ENCODE results near the gene TEAD4. TPM values are rescaled to one million over a fixed set of nuclear protein-coding genes. Genes with fewer than 3 reads are reported as not detected.
"Not testable (repeated sequence)": the region's sequence is repeated elsewhere in the genome, so short reads cannot be mapped to it uniquely, and the experiment has no call there.

TEAD4 gene
- total and polyA plus RNA-seq, 2 donors, result 1.6 to 15.1 TPM

- H3K27ac ChIP-seq (ENCODE audit: low read depth in 1 of 2, low read length in 1 of 2), result no peak overlapping the region
- WGBS, result 91% methylated on average over 8 of the region's 8 CpGs
- peaks cover 0 to 2% of the 10 kb centered on the region in 2 donors for H3K27me3 ChIP-seq (ENCODE audit: control insufficient read depth in 2 of 2, insufficient read depth in 1 of 2, low read length in 1 of 2)
- H3K4me1 ChIP-seq (ENCODE audit: control insufficient read depth in 2 of 2, insufficient read depth in 2 of 2, low read length in 2 of 2), result no peaks in the 10 kb centered on the region
- no peaks in the 10 kb centered on the region for H3K36me3 ChIP-seq (ENCODE audit: control insufficient read depth in 2 of 2, insufficient read depth in 2 of 2, low read length in 1 of 2)
- H3K9me3 ChIP-seq (ENCODE audit: control insufficient read depth in 2 of 2, insufficient read depth in 1 of 2, low read length in 1 of 2), result no peaks in the 10 kb centered on the region
- DNase-seq (ENCODE audit: low read depth in 6 of 9, low spot score in 9 of 9), result no peak
- H3K4me3 ChIP-seq (ENCODE audit: low read length in 2 of 2), result no peak overlapping the region
Observed at GRCh38 chr12:3055704-3056467, 96.7 kb downstream of the TEAD4 start.

GRCh38 chr12:3061059-3061458 lies 101.9 kb downstream of the TEAD4 start:
- WGBS, result 76% methylated on average over 5 of the region's 5 CpGs
- Histone ChIP-seq H3K4me1 (ENCODE audit: control insufficient read depth in 2 of 2, insufficient read depth in 2 of 2, low read length in 2 of 2) (no peaks in the 10 kb centered on the region), H3K9me3 (ENCODE audit: control insufficient read depth in 2 of 2, insufficient read depth in 1 of 2, low read length in 1 of 2) (no peaks in the 10 kb centered on the region), H3K27me3 (ENCODE audit: control insufficient read depth in 2 of 2, insufficient read depth in 1 of 2, low read length in 1 of 2) (no peaks in the 10 kb centered on the region), H3K36me3 (ENCODE audit: control insufficient read depth in 2 of 2, insufficient read depth in 2 of 2, low read length in 1 of 2) (no peaks in the 10 kb centered on the region), H3K27ac (ENCODE audit: low read depth in 1 of 2, low read length in 1 of 2) (no peak overlapping the region), H3K4me3 (ENCODE audit: low read length in 2 of 2) (no peak overlapping the region)
- no peak for DNase-seq (ENCODE audit: low read depth in 6 of 9, low spot score in 9 of 9)

GRCh38 chr12:3061501-3062215 lies 102.5 kb downstream of the TEAD4 start:
- Histone ChIP-seq H3K9me3 (ENCODE audit: control insufficient read depth in 2 of 2, insufficient read depth in 1 of 2, low read length in 1 of 2) (no peaks in the 10 kb centered on the region), H3K27me3 (ENCODE audit: control insufficient read depth in 2 of 2, insufficient read depth in 1 of 2, low read length in 1 of 2) (no peaks in the 10 kb centered on the region), H3K4me1 (ENCODE audit: control insufficient read depth in 2 of 2, insufficient read depth in 2 of 2, low read length in 2 of 2) (no peaks in the 10 kb centered on the region), H3K36me3 (ENCODE audit: control insufficient read depth in 2 of 2, insufficient read depth in 2 of 2, low read length in 1 of 2) (no peaks in the 10 kb centered on the region), H3K27ac (ENCODE audit: low read depth in 1 of 2, low read length in 1 of 2) (no peak overlapping the region), H3K4me3 (ENCODE audit: low read length in 2 of 2) (no peak overlapping the region)
- WGBS, result 46% methylated on average over 3 of the region's 3 CpGs
- no peak for DNase-seq (ENCODE audit: low read depth in 6 of 9, low spot score in 9 of 9)

- no peak overlapping the region for H3K27ac ChIP-seq (ENCODE audit: low read depth in 1 of 2, low read length in 1 of 2)
- DNase-seq (ENCODE audit: low read depth in 6 of 9, low spot score in 9 of 9), result no peak
- no peak overlapping the region for H3K4me3 ChIP-seq (ENCODE audit: low read length in 2 of 2)
- 84% methylated on average over 2 of the region's 2 CpGs for WGBS
- H3K36me3 ChIP-seq (ENCODE audit: control insufficient read depth in 2 of 2, insufficient read depth in 2 of 2, low read length in 1 of 2), result no peaks in the 10 kb centered on the region
- no peaks in the 10 kb centered on the region for H3K27me3 ChIP-seq (ENCODE audit: control insufficient read depth in 2 of 2, insufficient read depth in 1 of 2, low read length in 1 of 2)
- H3K9me3 ChIP-seq (ENCODE audit: control insufficient read depth in 2 of 2, insufficient read depth in 1 of 2, low read length in 1 of 2), result no peaks in the 10 kb centered on the region
- no peaks in the 10 kb centered on the region for H3K4me1 ChIP-seq (ENCODE audit: control insufficient read depth in 2 of 2, insufficient read depth in 2 of 2, low read length in 2 of 2)
Observed at GRCh38 chr12:3065300-3065699, 106.1 kb downstream of the TEAD4 start.

- H3K27ac ChIP-seq (ENCODE audit: low read depth in 1 of 2, low read length in 1 of 2); DNase-seq (ENCODE audit: low read depth in 6 of 9, low spot score in 9 of 9); H3K9me3 ChIP-seq (ENCODE audit: control insufficient read depth in 2 of 2, insufficient read depth in 1 of 2, low read length in 1 of 2); H3K27me3 ChIP-seq (ENCODE audit: control insufficient read depth in 2 of 2, insufficient read depth in 1 of 2, low read length in 1 of 2); H3K36me3 ChIP-seq (ENCODE audit: control insufficient read depth in 2 of 2, insufficient read depth in 2 of 2, low read length in 1 of 2); H3K4me3 ChIP-seq (ENCODE audit: low read length in 2 of 2); H3K4me1 ChIP-seq (ENCODE audit: control insufficient read depth in 2 of 2, insufficient read depth in 2 of 2, low read length in 2 of 2): not testable (repeated sequence)
- WGBS, result 92% methylated on average over 3 of the region's 3 CpGs
Observed at GRCh38 chr12:3065846-3066245, 106.6 kb downstream of the TEAD4 start.

DNA sequence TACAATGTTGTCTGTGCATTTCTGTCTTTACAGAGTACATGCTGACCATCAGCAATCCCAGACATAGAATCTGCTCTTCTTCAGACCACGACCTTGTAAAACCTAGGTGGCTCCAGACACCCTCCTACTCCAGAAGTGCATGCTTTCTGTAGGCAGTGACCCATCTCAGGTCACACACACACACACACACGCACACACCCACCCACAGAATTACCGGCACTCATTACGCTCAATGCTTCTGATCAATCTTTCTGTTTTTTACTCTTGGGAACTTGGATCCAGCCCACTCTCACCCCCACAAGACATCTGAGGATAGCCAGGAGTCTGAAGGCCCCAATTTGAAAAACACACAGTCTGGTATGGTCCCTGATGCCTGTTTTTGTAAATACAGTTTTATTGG lies 110.5 kb downstream of the TEAD4 start:
- H3K27ac ChIP-seq (ENCODE audit: low read depth in 1 of 2, low read length in 1 of 2), result no peak overlapping the region
- no peaks in the 10 kb centered on the region for H3K4me1 ChIP-seq (ENCODE audit: control insufficient read depth in 2 of 2, insufficient read depth in 2 of 2, low read length in 2 of 2)
- no peaks in the 10 kb centered on the region for H3K36me3 ChIP-seq (ENCODE audit: control insufficient read depth in 2 of 2, insufficient read depth in 2 of 2, low read length in 1 of 2)
- 93% methylated on average over 4 of the region's 4 CpGs for WGBS
- no peak overlapping the region for H3K4me3 ChIP-seq (ENCODE audit: low read length in 2 of 2)
- H3K27me3 ChIP-seq (ENCODE audit: control insufficient read depth in 2 of 2, insufficient read depth in 1 of 2, low read length in 1 of 2), result peaks cover 6 to 11% of the 10 kb centered on the region in 2 donors
- no peak for DNase-seq (ENCODE audit: low read depth in 6 of 9, low spot score in 9 of 9)
- no peaks in the 10 kb centered on the region for H3K9me3 ChIP-seq (ENCODE audit: control insufficient read depth in 2 of 2, insufficient read depth in 1 of 2, low read length in 1 of 2)

- WGBS, result 96% methylated on average over 8 of the region's 8 CpGs
- Histone ChIP-seq H3K4me1 (ENCODE audit: control insufficient read depth in 2 of 2, insufficient read depth in 2 of 2, low read length in 2 of 2) (no peaks in the 10 kb centered on the region), H3K9me3 (ENCODE audit: control insufficient read depth in 2 of 2, insufficient read depth in 1 of 2, low read length in 1 of 2) (no peaks in the 10 kb centered on the region), H3K36me3 (ENCODE audit: control insufficient read depth in 2 of 2, insufficient read depth in 2 of 2, low read length in 1 of 2) (no peaks in the 10 kb centered on the region), H3K27ac (ENCODE audit: low read depth in 1 of 2, low read length in 1 of 2) (no peak overlapping the region), H3K27me3 (ENCODE audit: control insufficient read depth in 2 of 2, insufficient read depth in 1 of 2, low read length in 1 of 2) (peaks cover 8 to 21% of the 10 kb centered on the region in 2 donors), H3K4me3 (ENCODE audit: low read length in 2 of 2) (no peak overlapping the region)
- DNase-seq (ENCODE audit: low read depth in 6 of 9, low spot score in 9 of 9), result no peak
Observed at GRCh38 chr12:3071107-3071506, 111.9 kb downstream of the TEAD4 start.

DNA sequence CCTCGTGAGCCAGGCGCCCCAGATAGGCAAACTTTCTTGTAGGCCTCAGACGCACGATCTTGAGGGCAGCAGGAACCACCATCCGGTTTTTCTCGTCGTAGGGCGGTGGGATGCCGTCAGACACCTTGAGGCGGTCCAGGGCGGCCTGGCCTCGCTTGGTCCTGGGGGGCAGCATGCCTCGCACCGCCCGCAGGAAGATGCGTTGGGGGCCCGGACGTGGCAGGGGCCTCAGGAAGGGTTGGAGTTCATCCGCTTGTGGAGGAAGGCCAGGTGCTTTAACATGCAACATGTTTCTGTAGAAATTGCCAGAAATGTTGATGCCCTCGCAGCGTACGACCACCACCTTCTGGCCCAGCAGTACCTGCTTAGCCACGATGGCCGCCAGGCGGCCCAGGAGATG lies 112.5 kb downstream of the TEAD4 start:
- Histone ChIP-seq H3K4me3 (ENCODE audit: low read length in 2 of 2) (no peak overlapping the region), H3K27me3 (ENCODE audit: control insufficient read depth in 2 of 2, insufficient read depth in 1 of 2, low read length in 1 of 2) (peaks cover 10 to 27% of the 10 kb centered on the region in 2 donors), H3K9me3 (ENCODE audit: control insufficient read depth in 2 of 2, insufficient read depth in 1 of 2, low read length in 1 of 2) (no peaks in the 10 kb centered on the region), H3K36me3 (ENCODE audit: control insufficient read depth in 2 of 2, insufficient read depth in 2 of 2, low read length in 1 of 2) (no peaks in the 10 kb centered on the region), H3K4me1 (ENCODE audit: control insufficient read depth in 2 of 2, insufficient read depth in 2 of 2, low read length in 2 of 2) (peaks cover 4 to 5% of the 10 kb centered on the region in 2 donors), H3K27ac (ENCODE audit: low read depth in 1 of 2, low read length in 1 of 2) (no peak overlapping the region)
- WGBS, result 98% methylated on average over 25 of the region's 25 CpGs
- no peak for DNase-seq (ENCODE audit: low read depth in 6 of 9, low spot score in 9 of 9)

DNA sequence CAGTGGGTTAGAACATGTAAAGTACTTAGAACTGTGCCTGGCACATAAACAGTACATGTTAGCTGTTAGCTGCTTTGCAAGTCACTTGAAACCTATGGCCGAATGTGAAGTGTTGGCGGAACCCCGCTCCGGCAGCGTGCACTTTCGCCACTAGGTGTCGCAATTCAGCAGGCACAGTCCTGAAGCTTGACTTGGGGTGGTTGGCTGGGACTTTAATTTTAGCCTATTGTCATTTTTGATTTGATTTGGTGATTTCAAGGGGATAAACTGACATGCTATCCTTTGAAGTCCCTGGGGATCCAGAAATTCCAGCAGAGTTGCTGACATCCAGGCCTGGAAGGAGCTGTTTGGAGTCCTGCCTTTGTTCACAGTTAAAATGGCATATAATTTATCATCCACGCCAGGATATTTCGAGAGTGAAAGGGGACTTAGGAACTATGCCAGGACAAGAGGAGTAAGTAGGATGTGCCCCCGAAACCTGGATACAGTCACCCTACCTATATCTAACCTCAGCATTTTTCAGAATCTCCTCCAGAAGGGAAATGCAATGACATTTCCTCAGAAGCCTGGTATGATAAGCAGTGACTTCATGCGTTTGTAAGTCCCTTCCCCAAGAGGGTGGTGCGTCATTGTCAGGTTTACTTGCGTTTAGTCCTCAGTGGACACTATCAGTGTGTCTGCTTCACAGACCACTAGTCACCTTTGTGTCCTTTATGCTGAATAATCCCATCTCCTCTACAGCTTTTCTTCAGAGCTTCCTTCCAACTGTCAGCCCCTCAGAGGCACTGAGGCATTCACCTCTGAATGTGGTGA lies 114.4 kb downstream of the TEAD4 start:
- no peak overlapping the region for H3K27ac ChIP-seq (ENCODE audit: low read depth in 1 of 2, low read length in 1 of 2)
- H3K9me3 ChIP-seq (ENCODE audit: control insufficient read depth in 2 of 2, insufficient read depth in 1 of 2, low read length in 1 of 2), result no peaks in the 10 kb centered on the region
- peak; percentile 53 to 88 (median 71) for DNase-seq (ENCODE audit: low read depth in 6 of 9, low spot score in 9 of 9)
- 6% methylated on average over 13 of the region's 13 CpGs for WGBS
- peaks cover 8 to 13% of the 10 kb centered on the region in 2 donors for H3K4me1 ChIP-seq (ENCODE audit: control insufficient read depth in 2 of 2, insufficient read depth in 2 of 2, low read length in 2 of 2)
- no peak overlapping the region for H3K4me3 ChIP-seq (ENCODE audit: low read length in 2 of 2)
- no peaks in the 10 kb centered on the region for H3K36me3 ChIP-seq (ENCODE audit: control insufficient read depth in 2 of 2, insufficient read depth in 2 of 2, low read length in 1 of 2)
- peaks cover 22 to 43% of the 10 kb centered on the region in 2 donors for H3K27me3 ChIP-seq (ENCODE audit: control insufficient read depth in 2 of 2, insufficient read depth in 1 of 2, low read length in 1 of 2)

All from thymus (tissue), 11 donors.